Putamen (tissue), 1 donor: ENCODE data around the gene CHD1.

Experiments used
- DNase-seq: peaks from one replicate; pipeline ENCODE4 v3.0.0-alpha.2; 2016; ENCODE audit warnings: low spot score

Gene CHD1

DNA sequence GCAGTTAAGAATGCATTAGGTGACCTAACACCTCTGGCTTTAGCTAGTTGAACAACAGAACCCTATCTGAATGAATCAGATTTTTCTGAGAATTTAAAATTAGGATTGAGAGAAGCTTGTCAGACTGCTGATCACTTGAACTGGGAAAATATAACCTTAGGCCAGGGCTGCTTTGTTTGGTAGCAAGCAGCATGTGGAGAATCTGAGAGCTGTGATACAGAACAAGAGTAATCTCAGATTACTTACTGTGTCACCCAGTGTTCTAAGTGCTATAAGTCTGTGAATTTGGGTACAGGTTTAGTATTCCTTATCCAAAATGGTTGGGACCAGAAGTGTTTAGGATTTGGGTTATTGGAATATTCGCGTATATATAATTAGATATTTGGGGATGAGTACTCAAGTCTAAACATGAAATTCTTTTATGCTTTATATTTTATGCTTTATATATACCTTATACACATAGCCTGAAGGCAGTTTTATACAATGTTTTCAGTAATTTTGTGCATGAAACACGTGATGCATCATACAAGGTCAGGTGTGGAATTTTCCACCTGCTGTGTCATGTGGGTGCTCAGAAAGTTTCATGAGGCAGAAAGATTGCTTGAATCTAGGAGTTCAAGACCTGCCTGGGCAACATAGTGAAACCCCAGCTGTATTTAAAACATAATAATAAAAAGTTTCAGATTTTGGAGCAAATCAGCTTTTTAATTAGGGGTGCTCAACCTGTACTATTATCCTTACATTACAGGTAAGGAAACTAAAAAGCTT, 8.3 kb upstream of the CHD1 start:
- no peak for DNase-seq

GRCh38 chr5:98935206-98935605, 6.4 kb upstream of the CHD1 start:
- DNase-seq, result no peak

- no peak for DNase-seq
Observed at GRCh38 chr5:98934546-98934945, 5.7 kb upstream of the CHD1 start.

DNA sequence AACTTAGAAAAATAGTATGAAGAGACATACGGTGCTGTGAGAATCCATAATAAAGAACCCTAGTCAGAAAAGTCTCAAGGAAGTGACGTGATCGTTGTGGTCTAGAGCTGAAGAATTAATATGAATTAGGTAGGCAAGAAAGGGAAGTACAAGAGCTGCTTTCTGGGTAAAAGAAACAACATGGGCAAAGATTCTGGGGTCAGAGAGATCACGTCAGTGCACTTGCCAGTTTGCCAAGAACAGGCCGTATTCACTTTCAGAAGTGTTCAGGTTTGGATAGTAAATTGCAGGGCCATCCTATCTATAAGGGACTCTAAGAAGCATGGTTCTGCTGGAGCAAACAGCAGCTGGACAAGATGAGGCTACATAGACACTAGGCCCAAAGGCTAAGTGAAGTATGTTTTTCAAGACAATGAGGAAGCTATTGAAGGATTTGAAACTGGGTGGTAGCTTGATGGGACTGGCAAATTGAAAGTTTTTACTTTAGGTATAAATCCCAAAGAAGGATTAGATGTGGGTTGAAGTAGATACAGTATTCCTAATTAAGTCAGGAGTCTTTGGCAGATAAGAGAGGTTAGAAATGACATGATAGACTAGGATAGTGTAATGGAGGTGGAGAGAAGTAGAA, 4.8 kb upstream of the CHD1 start:
- DNase-seq, result no peak

GRCh38 chr5:98930972-98931762, 2.4 kb upstream of the CHD1 start:
- no peak for DNase-seq

DNA sequence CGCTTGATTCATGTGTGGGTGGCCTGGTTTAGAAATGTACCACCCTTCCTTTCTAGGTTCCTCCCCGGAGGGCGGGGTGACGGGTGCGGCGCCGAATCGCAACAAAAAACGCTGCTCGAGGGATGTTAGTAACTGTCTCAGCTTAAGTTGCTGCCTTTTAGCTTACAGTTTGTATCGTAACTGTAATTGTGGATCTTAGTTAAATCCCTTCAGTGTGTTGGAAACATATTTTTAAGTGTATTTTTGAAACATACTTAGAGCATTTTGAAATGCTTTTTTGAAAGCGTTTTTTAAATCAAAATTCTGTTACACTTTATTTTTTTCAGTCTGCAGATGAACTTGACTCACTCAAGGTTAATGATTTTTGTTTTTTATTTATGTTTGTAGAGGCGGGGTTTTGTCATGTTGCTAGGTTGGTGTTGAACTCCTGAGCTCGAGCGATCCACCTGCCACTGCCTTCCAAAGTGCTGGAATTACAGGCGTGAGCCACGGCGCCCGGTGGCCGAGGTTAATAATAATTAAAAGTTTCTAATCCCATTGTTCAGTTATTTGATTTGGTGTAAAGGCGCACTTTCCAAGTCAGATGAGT, 997 bp upstream of the CHD1 start:
- no peak for DNase-seq

- peak; percentile 51 for DNase-seq
Observed at GRCh38 chr5:98927989-98928872, 576 bp downstream of the CHD1 start.

- DNase-seq, result peak; percentile 43
Observed at GRCh38 chr5:98927242-98927988, 1.4 kb downstream of the CHD1 start.

- no peak for DNase-seq
Observed at GRCh38 chr5:98923966-98924365, 4.8 kb downstream of the CHD1 start.

DNA sequence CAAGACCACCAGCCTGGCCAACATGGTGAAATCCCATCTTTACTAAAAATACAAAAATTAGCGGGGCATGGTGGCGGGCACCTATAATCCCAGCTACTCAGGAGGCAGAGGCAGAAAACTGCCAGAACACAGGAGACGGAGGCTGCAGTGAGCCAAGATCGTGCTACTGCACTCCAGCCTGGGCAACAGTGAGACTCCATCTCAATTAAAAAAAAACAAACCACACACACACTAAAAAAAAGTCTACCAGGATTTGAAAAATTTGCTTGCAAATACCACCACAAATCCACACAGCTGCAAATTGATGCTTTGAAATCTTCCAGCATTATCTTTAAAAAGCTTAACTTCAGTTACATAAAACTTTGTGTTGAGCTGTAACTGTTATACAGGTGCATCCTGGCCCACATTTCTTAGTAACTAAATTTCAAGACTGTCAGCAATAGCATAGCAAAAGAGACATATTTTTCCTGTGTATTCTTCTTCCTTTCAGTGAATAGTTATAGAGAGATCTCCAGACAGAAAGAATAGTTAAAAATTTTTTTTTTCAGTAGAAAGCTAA, 6.8 kb downstream of the CHD1 start:
- DNase-seq, result no peak

DNA sequence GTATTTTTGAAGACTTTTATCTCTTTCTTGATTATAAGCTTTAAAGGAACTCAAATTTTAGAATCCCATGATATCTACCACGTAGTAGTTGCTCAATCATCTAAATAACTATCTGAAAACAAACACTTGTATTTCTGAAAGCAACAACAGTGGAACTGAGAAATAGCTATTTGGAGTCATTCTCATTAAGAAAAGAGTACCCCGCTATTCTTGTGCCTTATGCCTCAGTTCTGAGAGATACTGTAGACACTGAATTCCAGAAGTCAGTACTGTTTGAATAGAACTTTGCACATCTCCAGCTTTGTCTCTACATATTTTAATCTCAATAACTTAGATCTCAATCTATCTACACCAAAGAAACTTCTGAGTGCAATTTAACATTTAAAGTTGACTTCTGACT, 11.4 kb downstream of the CHD1 start:
- DNase-seq, result no peak

- no peak for DNase-seq
Observed at GRCh38 chr5:98916540-98916939, 12.3 kb downstream of the CHD1 start.

DNA sequence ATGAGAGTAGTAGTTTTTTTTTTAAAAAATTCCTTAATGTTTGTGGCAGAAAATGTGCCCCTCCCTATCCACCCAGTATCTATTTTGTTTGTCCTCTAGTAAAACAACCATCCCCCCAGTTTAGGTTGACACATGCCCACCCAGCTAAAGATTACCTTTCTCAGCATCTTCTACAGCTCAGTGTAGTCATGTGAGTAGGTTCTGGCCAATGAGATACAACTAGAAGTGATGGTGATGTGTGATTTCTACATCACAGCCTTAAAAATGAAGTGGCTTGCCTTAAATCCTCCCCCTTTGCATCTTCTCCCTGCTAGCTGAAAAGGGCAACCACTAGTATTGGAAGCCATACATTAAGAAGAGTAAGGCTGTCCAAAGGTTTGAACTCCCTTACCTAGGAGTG, 14.9 kb downstream of the CHD1 start:
- no peak for DNase-seq

- DNase-seq, result no peak
Observed at GRCh38 chr5:98911280-98912040, 17.3 kb downstream of the CHD1 start.

GRCh38 chr5:98909363-98909762, 19.4 kb downstream of the CHD1 start:
- DNase-seq, result no peak

- DNase-seq, result no peak
Observed at GRCh38 chr5:98907951-98908350, 20.9 kb downstream of the CHD1 start.

DNA sequence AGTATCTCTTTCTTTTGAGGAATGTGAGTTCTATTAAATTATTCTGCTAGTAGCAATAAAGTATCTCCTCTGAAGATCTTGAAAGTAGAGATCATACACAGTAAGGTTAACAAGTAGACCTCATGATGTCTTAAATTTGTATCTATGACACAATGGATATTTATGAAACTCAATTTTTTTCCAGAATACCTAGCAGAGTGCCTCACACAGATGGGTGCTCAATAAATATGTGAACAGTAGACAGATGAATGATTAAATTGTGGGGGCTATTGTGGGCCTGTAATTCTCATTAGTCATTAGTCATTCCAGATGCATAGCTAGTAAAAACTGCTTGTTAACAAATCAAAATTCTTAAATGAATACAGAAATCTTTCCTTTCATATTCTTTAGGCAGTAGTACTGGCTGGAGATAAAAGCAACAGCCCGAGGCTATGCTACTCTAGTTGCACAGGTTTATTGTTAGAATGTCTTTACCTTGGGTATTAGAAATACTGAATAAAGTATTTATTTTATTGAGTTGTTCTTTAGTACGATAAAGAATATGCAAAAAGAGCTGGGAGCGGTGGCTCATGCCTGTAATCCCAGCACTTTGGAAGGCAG, 22.0 kb downstream of the CHD1 start:
- no peak for DNase-seq

GRCh38 chr5:98905857-98906688, 22.7 kb downstream of the CHD1 start:
- peak; percentile 29 for DNase-seq
